ENCODE measurements around the gene PCDHGA2.

DNA sequence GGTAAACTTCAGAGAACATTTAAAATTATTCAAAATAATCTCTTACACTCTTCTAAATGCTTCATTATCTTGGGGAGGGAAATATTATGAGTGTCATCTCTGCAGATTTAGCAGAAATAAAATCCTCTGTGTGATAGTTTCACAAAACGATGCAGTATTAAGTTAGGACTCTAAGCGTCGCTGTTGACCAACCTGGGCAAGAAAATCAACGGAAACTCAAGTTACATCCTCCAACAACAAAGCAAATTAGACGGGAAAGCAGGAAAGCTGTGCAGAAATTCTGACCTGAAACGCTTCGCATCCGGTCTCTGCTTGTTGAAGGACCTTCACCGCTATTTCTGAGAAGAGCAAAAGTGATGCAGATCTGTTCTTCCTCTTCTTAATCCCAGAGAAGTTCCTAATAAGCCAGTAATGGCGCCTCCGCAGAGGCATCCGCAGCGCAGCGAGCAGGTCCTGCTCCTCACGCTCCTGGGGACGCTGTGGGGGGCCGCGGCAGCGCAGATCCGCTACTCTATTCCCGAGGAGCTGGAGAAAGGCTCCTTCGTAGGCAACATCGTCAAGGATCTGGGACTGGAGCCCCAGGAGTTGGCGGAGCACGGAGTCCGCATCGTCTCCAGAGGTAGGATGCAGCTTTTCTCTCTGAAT lies 35.2 kb downstream of the PCDHGA2 start, which contains the start of gene PCDHGA6:
- TF ChIP-seq, protein P1, sequence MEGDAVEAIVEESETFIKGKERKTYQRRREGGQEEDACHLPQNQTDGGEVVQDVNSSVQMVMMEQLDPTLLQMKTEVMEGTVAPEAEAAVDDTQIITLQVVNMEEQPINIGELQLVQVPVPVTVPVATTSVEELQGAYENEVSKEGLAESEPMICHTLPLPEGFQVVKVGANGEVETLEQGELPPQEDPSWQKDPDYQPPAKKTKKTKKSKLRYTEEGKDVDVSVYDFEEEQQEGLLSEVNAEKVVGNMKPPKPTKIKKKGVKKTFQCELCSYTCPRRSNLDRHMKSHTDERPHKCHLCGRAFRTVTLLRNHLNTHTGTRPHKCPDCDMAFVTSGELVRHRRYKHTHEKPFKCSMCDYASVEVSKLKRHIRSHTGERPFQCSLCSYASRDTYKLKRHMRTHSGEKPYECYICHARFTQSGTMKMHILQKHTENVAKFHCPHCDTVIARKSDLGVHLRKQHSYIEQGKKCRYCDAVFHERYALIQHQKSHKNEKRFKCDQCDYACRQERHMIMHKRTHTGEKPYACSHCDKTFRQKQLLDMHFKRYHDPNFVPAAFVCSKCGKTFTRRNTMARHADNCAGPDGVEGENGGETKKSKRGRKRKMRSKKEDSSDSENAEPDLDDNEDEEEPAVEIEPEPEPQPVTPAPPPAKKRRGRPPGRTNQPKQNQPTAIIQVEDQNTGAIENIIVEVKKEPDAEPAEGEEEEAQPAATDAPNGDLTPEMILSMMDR (IDR thresholded peaks at IDR 0.05), result no peak
- no peak for TF ChIP-seq POLR2A (IDR thresholded peaks at IDR 0.05)

Data from lower leg skin (tissue), 3 donors.